HEK293T (cell line): ENCODE measurements around the gene DBP.

ENCODE experiments used
- ARNT ChIP-seq: fragments of 450-650 bp; IDR thresholded peaks from 2 replicates; pipeline ENCODE4 v1.6.1; 2017; ENCODE audit warnings: mild to moderate bottlenecking
- BHLHE40 ChIP-seq: fragments of 450-650 bp; IDR thresholded peaks from 2 replicates; pipeline ENCODE4 v1.6.1; 2016; ENCODE audit warnings: mild to moderate bottlenecking, moderate library complexity, borderline replicate concordance
- ELF4 ChIP-seq: fragments of 450-650 bp; IDR thresholded peaks from 2 replicates; pipeline ENCODE4 v1.6.1; 2017; ENCODE audit warnings: antibody characterized with exemption
- FOXA1 ChIP-seq: fragments of 450-650 bp; IDR thresholded peaks from 2 replicates; pipeline ENCODE4 v1.6.1; 2016; ENCODE audit warnings: mild to moderate bottlenecking
- FOXK2 ChIP-seq: fragments of 450-650 bp; IDR thresholded peaks from 2 replicates; pipeline ENCODE4 v1.6.1; 2016; ENCODE audit warnings: mild to moderate bottlenecking
- FOXM1 ChIP-seq: fragments of 450-650 bp; IDR thresholded peaks from 2 replicates; pipeline ENCODE4 v1.6.1; 2017; ENCODE audit warnings: mild to moderate bottlenecking, borderline replicate concordance
- HDGF ChIP-seq: fragments of 450-650 bp; IDR thresholded peaks from 2 replicates; pipeline ENCODE4 v1.6.1; 2017; ENCODE audit warnings: antibody characterized with exemption, borderline replicate concordance
- L3MBTL2 ChIP-seq: fragments of 450-650 bp; conservative IDR thresholded peaks from 2 replicates; pipeline ENCODE4 v1.6.1; 2016; ENCODE audit warnings: mild to moderate bottlenecking
- LEF1 ChIP-seq: fragments of 450-650 bp; IDR thresholded peaks from 2 replicates; pipeline ENCODE4 v1.6.1; 2017; ENCODE audit warnings: mild to moderate bottlenecking, borderline replicate concordance
- NFRKB ChIP-seq: fragments of 450-650 bp; IDR thresholded peaks from 2 replicates; pipeline ENCODE4 v1.6.1; 2016; ENCODE audit warnings: mild to moderate bottlenecking, moderate library complexity
- SP1 ChIP-seq: fragments of 450-650 bp; IDR thresholded peaks from 2 replicates; pipeline ENCODE4 v1.6.1; 2017
- SUZ12 ChIP-seq: fragments of 450-650 bp; IDR thresholded peaks from 2 replicates; pipeline ENCODE4 v1.6.1; 2016; ENCODE audit warnings: mild to moderate bottlenecking
- TARDBP ChIP-seq: fragments of 450-650 bp; IDR thresholded peaks from 2 replicates; pipeline ENCODE4 v1.6.1; 2016

DNA sequence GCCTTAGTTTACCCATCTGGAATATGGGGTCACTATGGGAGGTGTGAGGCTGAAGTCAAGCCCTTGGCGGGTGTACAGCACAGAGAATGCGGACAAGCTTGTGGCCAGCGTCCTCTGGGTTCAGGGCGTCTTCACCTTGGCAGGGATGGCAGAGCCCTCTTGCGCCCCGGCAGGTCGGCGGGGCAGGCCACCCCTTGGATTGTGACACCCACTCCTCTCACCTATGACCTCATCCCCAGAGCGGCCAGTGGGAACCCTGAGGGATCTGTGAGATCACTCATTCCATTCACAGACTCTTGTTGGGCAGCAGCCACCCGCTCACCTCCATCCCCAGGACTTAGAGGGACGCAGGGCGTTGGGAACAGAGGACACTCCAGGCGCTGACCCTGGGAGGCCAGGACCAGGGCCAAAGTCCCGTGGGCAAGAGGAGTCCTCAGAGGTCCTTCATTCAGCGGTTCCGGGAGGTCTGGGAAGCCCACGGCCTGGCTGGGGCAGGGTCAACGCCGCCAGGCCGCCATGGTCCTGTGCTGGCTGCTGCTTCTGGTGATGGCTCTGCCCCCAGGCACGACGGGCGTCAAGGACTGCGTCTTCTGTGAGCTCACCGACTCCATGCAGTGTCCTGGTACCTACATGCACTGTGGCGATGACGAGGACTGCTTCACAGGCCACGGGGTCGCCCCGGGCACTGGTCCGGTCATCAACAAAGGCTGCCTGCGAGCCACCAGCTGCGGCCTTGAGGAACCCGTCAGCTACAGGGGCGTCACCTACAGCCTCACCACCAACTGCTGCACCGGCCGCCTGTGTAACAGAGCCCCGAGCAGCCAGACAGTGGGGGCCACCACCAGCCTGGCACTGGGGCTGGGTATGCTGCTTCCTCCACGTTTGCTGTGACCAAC lies 30.5 kb downstream of the DBP start, which contains the start of gene SPACA4:
- no peak for TF ChIP-seq ARNT
- no peak for TF ChIP-seq SP1
- no peak for TF ChIP-seq LEF1
- no peak for TF ChIP-seq BHLHE40
- TF ChIP-seq HDGF, result no peak
- no peak for TF ChIP-seq L3MBTL2
- TF ChIP-seq FOXM1, result no peak
- no peak for TF ChIP-seq TARDBP
- no peak for TF ChIP-seq ELF4
- TF ChIP-seq FOXA1, result no peak
- TF ChIP-seq NFRKB, result no peak
- TF ChIP-seq FOXK2, result no peak
- no peak for TF ChIP-seq SUZ12
